H1 (cell line): ENCODE data around the gene DESI1. TPM values are rescaled to one million over a fixed set of nuclear protein-coding genes. Genes with fewer than 3 reads are reported as not detected.

Experiments used
- CBX8 ChIP-seq: fragments of 300-800, 300-1000 bp; sonication (generic); IDR thresholded peaks from 2 replicates; pipeline ENCODE4 v1.7.1; 2016; ENCODE audit warnings: low read depth, low read length, borderline replicate concordance
- CEBPB ChIP-seq: IDR thresholded peaks from 2 replicates; pipeline ENCODE4 v1.6.1; 2012; ENCODE audit warnings: low read depth, low read length
- CHD7 ChIP-seq: fragments of 300-600 bp; sonication (generic); IDR thresholded peaks from 2 replicates; pipeline ENCODE4 v1.7.1; 2012; ENCODE audit warnings: low read length, moderate library complexity, mild to moderate bottlenecking, inconsistent platforms; ENCODE audit not compliant: insufficient replicate concordance
- EZH2 ChIP-seq: fragments of 200-600 bp; sonication (generic); IDR thresholded peaks from 2 replicates; pipeline ENCODE4 v1.7.1; 2012; ENCODE audit warnings: low read depth, mild to moderate bottlenecking, moderate library complexity, low read length, inconsistent platforms; ENCODE audit not compliant: severe bottlenecking
- HDAC6 ChIP-seq: IDR thresholded peaks from one replicate; pipeline ENCODE4 v1.7.1; 2012; ENCODE audit warnings: low read depth, mild to moderate bottlenecking, inconsistent platforms, low read length, moderate library complexity
- JUN ChIP-seq: IDR thresholded peaks from 2 replicates; pipeline ENCODE4 v1.6.1; 2011; ENCODE audit warnings: low read depth, mild to moderate bottlenecking, improper control_type of control experiment, low read length
- KDM4A ChIP-seq: IDR thresholded peaks from one replicate; pipeline ENCODE4 v1.7.1; 2012; ENCODE audit warnings: low read depth, mild to moderate bottlenecking, moderate library complexity, low read length, inconsistent platforms; ENCODE audit not compliant: severe bottlenecking
- RBBP5 ChIP-seq: IDR thresholded peaks from 2 replicates; pipeline ENCODE4 v1.7.1; 2012; ENCODE audit warnings: low read depth, mild to moderate bottlenecking, inconsistent platforms, low read length, moderate library complexity, borderline replicate concordance
- SIN3A ChIP-seq, 2 experiments: IDR thresholded peaks in 1 of 2; conservative IDR thresholded peaks in 1 of 2; 2 replicates each; pipeline ENCODE4 v1.6.1; 2011 to 2012; ENCODE audit warnings: low read length in 2 of 2, improper control_type of control experiment in 1 of 2, low read depth in 1 of 2, mild to moderate bottlenecking in 1 of 2
- SP2 ChIP-seq: IDR thresholded peaks from 2 replicates; pipeline ENCODE4 v1.6.1; 2012; ENCODE audit warnings: mild to moderate bottlenecking, low read length, inconsistent platforms
- TBP ChIP-seq: IDR thresholded peaks from 2 replicates; pipeline ENCODE4 v1.6.1; 2011; ENCODE audit warnings: low read depth, low read length, improper control_type of control experiment
- TCF12 ChIP-seq: IDR thresholded peaks from 2 replicates; pipeline ENCODE4 v1.6.1; 2011; ENCODE audit warnings: low read depth, mild to moderate bottlenecking, low read length
- polyA plus RNA-seq, 7 experiments: library from polyadenylated mRNA; depleted of rRNA in 3 of 7; stranded (reverse) in 5 of 7; unstranded in 2 of 7; fragments of >200 nt in 5 of 7; fragments of 200-250 nt in 2 of 7; gene quantifications; 1 replicate in 5 of 7; 2 replicates in 1 of 7; 4 replicates in 1 of 7; pipeline versions ENCODE4 v1.2.1 to v1.2.3, GENCODE V29; 2011 to 2013; ENCODE audit warnings: missing spikeins in 2 of 7, mixed read lengths in 2 of 7
- total RNA-seq: library from RNA; stranded (reverse); fragmentation: NEBNext Ultra II Directional; extraction: Animal tissue kit (Norgen Biotek cat#: 25700); gene quantifications from 2 replicates; pipeline ENCODE4 v1.2.1, GENCODE V29; 2021

The DESI1 gene
- total and polyA plus RNA-seq, 2 of the 8 experiments (the other 6 are each of a cell fraction or from before 2014, with no cell fraction given): 27.6 to 34.3 TPM

GRCh38 chr22:41620589-41621098 is at the start of gene DESI1 (continued):
- no peak for TF ChIP-seq CHD7
- TF ChIP-seq RBBP5: no peak; the same call in 1 of the 2 replicates
- no peak for TF ChIP-seq EZH2
- no peak for TF ChIP-seq TBP
- no peak for TF ChIP-seq CBX8
- TF ChIP-seq CEBPB: no peak
- TF ChIP-seq TCF12: no peak
- no peak for TF ChIP-seq JUN
- peak; percentile 12 to 30; a peak in 1 of 4 replicates for TF ChIP-seq SIN3A (conservative IDR thresholded peaks at IDR 0.05 in 1 of 2, IDR thresholded peaks at IDR 0.05 in 1 of 2; ENCODE audit: low read depth in 1 of 2, low read length in 2 of 2)
- TF ChIP-seq SP2: no peak
- TF ChIP-seq KDM4A: no peak
- TF ChIP-seq HDAC6: no peak
